Measurements from ENCODE around the gene CBL.
A peak's percentile ranks its signal among the peaks of the same experiment; 100 is the strongest.

Gene CBL

GRCh38 chr11:119254239-119254638, 48.1 kb downstream of the CBL start:
- no peak for DNase-seq
- intact Hi-C loops (cut with DNase I) = no loop called here

GRCh38 chr11:119258180-119258579, 52.0 kb downstream of the CBL start:
- DNase-seq = no peak
- intact Hi-C loops (cut with DNase I) = no loop called here

GRCh38 chr11:119258983-119259382, 52.8 kb downstream of the CBL start:
- intact Hi-C loops (cut with DNase I) = no loop called here
- no peak for DNase-seq

GRCh38 chr11:119262668-119263351, 56.7 kb downstream of the CBL start:
- intact Hi-C loops (cut with DNase I) = no loop called here
- no peak for DNase-seq

- DNase-seq = no peak
- intact Hi-C loops (cut with DNase I) = no loop called here
These were observed 57.3 kb downstream of the CBL start for GRCh38 chr11:119263352-119263940.

GRCh38 chr11:119266063-119266462, 59.9 kb downstream of the CBL start:
- no peak for DNase-seq
- intact Hi-C loops (cut with DNase I) = no loop called here

GRCh38 chr11:119266517-119267255, 60.5 kb downstream of the CBL start:
- DNase-seq = no peak
- intact Hi-C loops (cut with DNase I) = no loop called here

- intact Hi-C loops (cut with DNase I) = no loop called here
These were observed 61.5 kb downstream of the CBL start for GRCh38 chr11:119267645-119268044.

GRCh38 chr11:119273721-119274120, 67.6 kb downstream of the CBL start:
- DNase-seq = no peak
- intact Hi-C loops (cut with DNase I) = no loop called here

More at GRCh38 chr11:119267645-119268044, 61.5 kb downstream of the CBL start:
- DNase-seq = no peak

GRCh38 chr11:119277660-119278059, 71.5 kb downstream of the CBL start:
- no peak for DNase-seq
- intact Hi-C loops (cut with DNase I) = no loop called here

GRCh38 chr11:119282495-119282894, 76.4 kb downstream of the CBL start:
- intact Hi-C loops (cut with DNase I) = no loop called here
- no peak for DNase-seq

GRCh38 chr11:119284344-119285157, 78.4 kb downstream of the CBL start:
- intact Hi-C loops (cut with DNase I) = no loop called here
- peak in 1 of 42 donors; percentile 24 for DNase-seq

GRCh38 chr11:119285431-119285830, 79.3 kb downstream of the CBL start:
- intact Hi-C loops (cut with DNase I) = no loop called here
- no peak for DNase-seq

- intact Hi-C loops (cut with DNase I) = no loop called here
These were observed 82.1 kb downstream of the CBL start for GRCh38 chr11:119288219-119288618.

GRCh38 chr11:119290894-119291497, 84.9 kb downstream of the CBL start:
- intact Hi-C loops (cut with DNase I) = no loop called here
- no peak for DNase-seq

More at GRCh38 chr11:119288219-119288618, 82.1 kb downstream of the CBL start:
- no peak for DNase-seq

- intact Hi-C loops (cut with DNase I) = no loop called here
- no peak for DNase-seq
These were observed 87.3 kb downstream of the CBL start for GRCh38 chr11:119293461-119293860.

- intact Hi-C loops (cut with DNase I) = no loop called here
- DNase-seq = no peak
These were observed 89.0 kb downstream of the CBL start for GRCh38 chr11:119295178-119295577.

- intact Hi-C loops (cut with DNase I) = no loop called here
- DNase-seq = no peak
These were observed 91.8 kb downstream of the CBL start for GRCh38 chr11:119297938-119298337.

- intact Hi-C loops (cut with DNase I) = no loop called here
- no peak for DNase-seq
These were observed 92.6 kb downstream of the CBL start for GRCh38 chr11:119298726-119299125.
